GM23338 (cell line): ENCODE results near the gene FMR1.

Experiments
- CTCF ChIP-seq, 2 experiments: fragments of 200-600 bp in 1 of 2; sonication (generic) in 1 of 2; conservative IDR thresholded peaks; 2 replicates each; pipeline versions ENCODE4 v1.5.1 to v1.6.1; 2016 to 2017; ENCODE audit warnings: antibody characterized with exemption in 2 of 2, low read depth in 2 of 2, mild to moderate bottlenecking in 2 of 2, moderate library complexity in 1 of 2
- ETS1 ChIP-seq: IDR thresholded peaks from 2 replicates; pipeline ENCODE4 v1.6.1; 2016; ENCODE audit warnings: antibody characterized with exemption
- EZH2 ChIP-seq: fragments of 200-600 bp; sonication (generic); IDR thresholded peaks from one replicate; pipeline ENCODE4 v1.8.0; 2017; ENCODE audit warnings: antibody characterized with exemption, mild to moderate bottlenecking, low read depth; ENCODE audit not compliant: unreplicated experiment
- EZH2phosphoT487 ChIP-seq: fragments of 200-600 bp; sonication (generic); IDR thresholded peaks from one replicate; pipeline ENCODE4 v1.8.1; 2018; ENCODE audit warnings: antibody characterized with exemption; ENCODE audit not compliant: unreplicated experiment
- POLR2AphosphoS5 ChIP-seq: IDR thresholded peaks from 2 replicates; pipeline ENCODE4 v1.6.1; 2016; ENCODE audit warnings: antibody characterized with exemption, low read depth
- REST ChIP-seq: IDR thresholded peaks from one replicate; pipeline ENCODE4 v1.6.1; 2018; ENCODE audit warnings: antibody characterized with exemption; ENCODE audit not compliant: unreplicated experiment
- STAT1 ChIP-seq: IDR thresholded peaks from one replicate; pipeline ENCODE4 v1.6.1; 2016; ENCODE audit warnings: antibody characterized with exemption; ENCODE audit not compliant: unreplicated experiment
- ZNF114 ChIP-seq: fragments of 250-450 bp; sonication (Bioruptor Pico); IDR thresholded peaks from 2 replicates; pipeline ENCODE4 v1.5.0; 2020; ENCODE audit warnings: mild to moderate bottlenecking, moderate library complexity
- ZNF462 ChIP-seq: fragments of 250-450 bp; sonication (Bioruptor Pico); IDR thresholded peaks from 2 replicates; pipeline ENCODE4 v1.5.0; 2020; ENCODE audit warnings: mild to moderate bottlenecking, moderate library complexity

DNA sequence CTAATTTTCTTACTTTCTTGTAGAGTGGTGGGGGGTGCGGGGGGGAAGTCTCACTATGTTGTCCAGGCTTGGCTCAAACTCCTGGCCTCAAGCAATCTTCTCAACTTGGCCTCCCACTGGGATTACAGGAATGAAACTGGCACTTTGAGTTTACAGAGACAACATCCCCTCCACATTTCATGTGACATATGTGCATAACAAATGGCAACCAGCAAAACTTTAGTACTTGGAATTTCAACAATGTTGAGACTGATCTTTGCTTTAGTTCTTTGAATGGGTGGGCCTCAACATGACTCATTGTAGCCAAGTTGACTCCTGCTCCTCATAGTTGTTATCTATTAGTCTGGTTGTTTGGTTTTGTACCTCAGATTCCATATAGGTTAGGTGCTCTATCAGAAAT is 11.4 kb upstream of the FMR1 start:
- no peak for TF ChIP-seq CTCF (conservative IDR thresholded peaks at IDR 0.05; ENCODE audit: low read depth in 2 of 2)
- TF ChIP-seq EZH2: no peak
- TF ChIP-seq ZNF462 (CRISPR knock-in tag): no peak
- no peak for TF ChIP-seq REST
- TF ChIP-seq ETS1: no peak
- no peak for TF ChIP-seq POLR2AphosphoS5
- no peak for TF ChIP-seq ZNF114 (CRISPR knock-in tag)
- TF ChIP-seq EZH2phosphoT487: no peak
- no peak for TF ChIP-seq STAT1
